GM19238 (cell line): ENCODE measurements around the gene PPP3CA.
"Not testable (repeated sequence)": the region's sequence is repeated elsewhere in the genome, so short reads cannot be mapped to it uniquely, and the experiment has no call there.

Experiments
- DNase-seq: peaks from one replicate; pipeline ENCODE4 v3.0.0; 2011; ENCODE audit warnings: low spot score; ENCODE audit not compliant: insufficient read length

PPP3CA gene

DNA sequence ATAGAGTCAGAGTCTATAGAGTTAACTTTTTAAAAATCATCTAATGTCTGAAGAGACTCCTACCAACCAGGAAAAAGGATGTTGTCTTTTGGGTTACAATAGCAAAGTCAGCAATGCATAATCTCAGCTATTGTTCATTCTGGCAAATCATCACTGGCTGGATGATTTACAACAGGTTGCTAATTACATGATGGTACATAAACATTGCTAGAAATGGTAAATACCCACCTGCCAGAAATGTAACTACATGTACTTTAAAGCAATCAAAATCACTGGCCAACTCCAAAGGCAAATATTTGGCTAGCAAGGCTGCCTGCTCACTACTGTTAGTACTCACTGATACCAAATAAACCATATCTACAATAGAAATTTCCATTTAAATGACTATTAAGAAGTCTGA, 91.1 kb downstream of the PPP3CA start:
- no peak for DNase-seq

DNA sequence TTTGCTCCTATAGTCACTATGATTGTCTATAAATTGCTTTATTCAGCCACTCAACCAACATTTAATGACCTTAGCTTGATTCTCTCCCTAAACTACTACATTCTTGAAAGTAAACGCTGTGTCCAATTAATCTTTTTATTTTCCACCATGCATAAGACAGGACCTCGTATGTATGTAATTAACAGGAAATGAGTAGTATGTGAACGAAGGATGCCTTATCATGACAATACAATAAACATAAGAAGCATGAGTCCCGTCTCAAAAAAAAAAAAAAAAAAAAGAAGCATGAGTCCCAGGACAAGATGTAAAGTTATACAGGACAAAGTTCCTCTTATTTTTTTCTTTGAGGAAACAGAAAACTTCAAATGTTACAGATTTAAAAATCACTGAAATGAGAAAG, 92.5 kb downstream of the PPP3CA start:
- DNase-seq = no peak

DNA sequence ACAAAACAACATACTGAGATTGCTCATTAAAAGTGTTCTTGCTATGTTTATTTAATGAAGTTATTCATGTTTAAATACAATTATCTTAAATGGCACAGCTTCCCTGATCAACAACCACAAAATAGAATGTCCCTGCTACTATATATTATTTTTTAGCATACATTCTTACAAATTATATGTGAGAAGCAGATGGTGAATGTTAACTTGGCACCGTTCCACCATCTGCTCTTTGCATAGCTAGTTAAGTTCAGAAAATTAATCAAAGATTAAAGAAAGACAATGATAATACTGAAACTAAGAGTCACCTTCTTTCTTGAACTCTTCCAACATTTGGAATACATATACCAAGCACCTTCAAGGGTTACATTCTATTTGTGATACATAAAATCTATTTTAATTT, 94.2 kb downstream of the PPP3CA start:
- no peak for DNase-seq

DNA sequence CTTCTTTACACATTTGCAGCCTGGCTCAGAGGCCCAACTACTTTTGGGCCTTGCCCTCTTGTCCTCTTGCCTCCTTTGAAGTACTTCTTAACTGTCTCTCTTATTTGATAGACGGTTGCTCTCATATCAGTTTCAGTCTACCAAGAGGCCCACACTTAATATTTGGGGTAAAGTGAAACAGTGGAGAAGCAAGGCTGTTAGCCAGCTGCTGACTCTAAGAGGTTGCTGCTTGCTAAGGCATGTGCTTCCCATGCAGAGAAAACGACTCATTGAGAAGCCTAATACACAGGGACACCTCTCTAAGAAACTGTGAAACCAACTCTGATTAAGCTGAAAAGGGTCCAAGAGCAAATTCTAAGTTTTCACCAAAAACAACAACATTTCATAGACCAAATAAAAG, 94.6 kb downstream of the PPP3CA start:
- DNase-seq = no peak

DNA sequence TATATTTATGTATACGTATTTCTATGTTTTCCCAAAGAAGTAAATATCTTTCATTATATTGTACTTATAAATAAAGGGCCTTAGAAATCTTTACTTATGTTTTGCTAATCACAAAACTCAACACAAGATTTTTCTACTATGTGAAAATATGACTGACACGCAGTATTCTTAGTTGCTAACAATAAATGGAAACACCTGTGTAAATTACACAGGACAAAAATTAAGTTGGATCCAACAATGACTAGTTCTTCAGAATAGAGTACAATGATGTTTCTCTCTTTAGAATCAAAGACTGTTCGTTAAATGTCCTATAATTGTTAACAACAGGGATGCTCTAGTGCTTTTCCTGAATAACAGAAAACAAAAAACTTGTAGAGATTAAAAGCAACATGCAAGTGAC, 96.1 kb downstream of the PPP3CA start:
- DNase-seq = no peak

DNA sequence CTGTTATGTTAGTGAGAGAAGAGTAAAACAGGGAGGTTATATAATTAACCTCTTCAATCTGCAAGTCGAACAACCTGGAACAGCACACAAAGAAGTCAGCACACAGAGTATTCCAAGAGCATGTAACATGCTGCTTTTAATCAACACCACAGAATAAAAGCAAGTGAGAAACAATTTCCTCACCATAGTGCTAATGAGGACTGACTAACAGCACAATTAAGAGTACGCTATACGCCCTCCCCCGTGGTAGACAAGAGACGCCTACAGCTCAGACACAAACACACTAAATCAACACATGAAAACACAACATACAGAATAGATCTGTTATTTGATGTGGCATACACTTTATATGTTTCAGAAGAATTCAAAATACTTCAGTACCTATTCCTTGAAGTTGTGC, 103.0 kb downstream of the PPP3CA start:
- no peak for DNase-seq

DNA sequence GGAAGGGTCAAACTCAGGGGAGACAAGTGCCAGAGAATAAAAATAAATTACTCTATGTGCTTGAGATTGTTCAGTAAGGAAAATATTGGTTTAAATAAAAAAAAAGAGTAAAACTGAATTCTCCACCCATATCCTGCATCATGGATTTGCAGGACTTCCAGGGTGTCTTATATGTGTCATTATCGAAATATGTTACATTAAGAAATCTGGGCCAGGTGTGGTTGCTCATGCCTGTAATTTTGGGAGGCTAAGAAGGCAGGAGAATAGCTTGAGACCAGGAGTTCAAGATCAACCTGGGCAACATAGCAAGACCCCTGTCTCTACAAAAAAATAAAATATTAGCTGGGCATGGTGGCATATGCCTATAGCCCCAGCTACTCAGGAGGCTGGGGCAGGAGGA, 104.9 kb downstream of the PPP3CA start:
- no peak for DNase-seq

DNA sequence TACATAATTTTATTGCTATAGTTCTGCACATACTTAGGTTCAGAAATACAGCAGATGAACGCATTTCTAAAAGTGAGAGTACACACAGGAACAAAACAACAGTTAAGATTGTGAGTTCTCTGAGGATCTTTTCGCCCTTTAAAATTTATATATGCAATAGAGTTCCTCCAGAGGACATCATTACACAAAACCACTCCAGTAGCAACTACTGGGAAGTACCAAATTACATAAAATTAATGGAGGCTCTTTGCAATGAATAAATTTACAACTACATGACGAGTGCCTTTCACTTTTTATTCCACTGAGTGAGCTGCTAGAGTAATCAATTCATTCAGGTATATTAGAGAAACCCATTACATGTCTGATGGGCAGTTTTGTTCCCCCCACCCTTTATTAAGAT, 107.2 kb downstream of the PPP3CA start:
- no peak for DNase-seq

DNA sequence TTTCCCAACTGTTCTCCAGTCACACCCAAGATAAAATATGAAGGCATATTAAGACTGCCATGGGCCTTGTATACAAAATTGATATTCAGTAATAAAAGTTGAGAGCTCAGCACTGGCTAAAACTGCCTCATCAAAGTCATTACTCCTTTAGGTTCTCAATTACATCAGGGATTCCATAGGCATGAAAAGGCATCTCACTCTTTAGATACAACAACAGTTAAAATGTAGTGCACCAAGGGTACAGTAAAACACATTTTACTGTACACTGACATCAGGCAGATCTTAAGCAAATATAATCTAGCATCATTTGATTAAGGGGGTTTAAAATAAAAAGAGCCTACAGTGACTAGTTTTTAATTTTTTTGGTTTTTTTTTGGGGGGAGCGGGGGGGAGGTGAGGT, 107.7 kb downstream of the PPP3CA start:
- no peak for DNase-seq

DNA sequence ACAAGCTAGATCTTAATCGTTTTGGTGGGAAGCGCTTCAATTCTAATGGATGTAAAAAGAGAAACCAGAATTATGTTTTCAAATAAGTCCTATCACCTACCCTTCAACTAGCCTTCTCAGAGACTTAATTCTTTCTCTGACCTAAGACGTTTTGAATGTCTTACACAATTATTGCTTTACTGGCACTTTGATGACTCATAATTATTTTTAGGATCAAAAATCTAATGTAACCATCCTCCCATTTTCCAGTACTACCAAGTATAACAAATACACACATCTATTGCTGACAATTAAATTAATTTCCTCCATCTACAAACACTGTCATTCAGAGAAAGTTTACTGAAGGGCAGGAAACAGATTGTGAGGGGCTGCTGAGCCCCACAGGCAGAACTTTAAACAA, 108.6 kb downstream of the PPP3CA start:
- DNase-seq = no peak

DNA sequence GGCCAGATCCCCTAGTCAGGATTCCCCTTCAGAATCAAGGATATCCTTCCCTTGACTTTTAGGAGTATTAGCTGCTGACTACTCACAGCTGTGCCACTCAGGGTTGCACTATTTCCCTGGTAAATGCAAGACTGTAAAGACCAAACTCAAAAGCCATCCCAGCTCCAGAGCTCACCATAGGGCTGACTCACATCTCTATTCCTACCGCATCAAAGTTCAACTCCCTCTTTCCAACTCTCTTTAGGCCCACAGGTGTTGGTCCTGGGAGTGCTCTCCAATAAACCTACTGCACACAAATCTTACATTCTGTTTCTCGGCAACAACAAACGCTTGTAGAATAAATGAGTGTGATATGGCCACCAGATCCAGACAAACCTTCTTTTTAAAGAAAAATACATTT, 109.6 kb downstream of the PPP3CA start:
- no peak for DNase-seq

DNA sequence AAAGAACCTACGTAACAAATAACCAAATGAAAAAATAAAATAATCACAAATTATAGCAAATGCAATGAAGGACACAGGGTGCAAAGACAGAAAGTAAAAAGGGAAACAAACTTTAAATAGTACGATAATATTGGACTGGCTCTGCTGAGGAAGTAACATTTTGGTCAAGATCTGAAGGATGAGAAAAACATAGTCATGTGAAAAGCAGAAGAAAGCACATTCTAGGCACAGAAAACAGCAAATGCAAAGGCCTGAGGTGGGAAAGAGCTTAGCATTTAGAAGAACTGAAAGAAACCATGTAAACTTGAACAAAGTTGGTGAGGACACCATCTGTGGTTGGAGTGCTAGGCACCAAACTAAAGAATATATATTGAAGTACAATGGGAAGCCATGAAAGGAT, 111.2 kb downstream of the PPP3CA start:
- no peak for DNase-seq

DNA sequence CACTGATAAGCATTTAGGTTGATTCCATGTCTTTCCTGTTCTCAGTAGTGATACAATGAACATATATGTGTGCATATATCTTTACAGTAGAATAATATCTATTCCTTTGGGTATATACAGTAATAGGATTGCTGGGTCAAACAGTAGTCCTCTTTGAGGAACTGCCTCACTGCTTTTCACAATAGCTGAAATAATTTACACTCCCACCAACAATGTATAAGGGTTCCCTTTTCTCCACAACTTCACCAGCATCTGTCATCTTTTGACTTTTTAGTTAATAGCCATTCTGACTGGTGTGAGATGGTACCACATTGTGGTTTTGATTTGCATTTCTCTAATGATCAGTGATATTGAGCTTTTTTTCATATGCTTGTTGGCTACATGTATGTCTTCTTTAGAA, 113.2 kb downstream of the PPP3CA start:
- not testable (repeated sequence) for DNase-seq

DNA sequence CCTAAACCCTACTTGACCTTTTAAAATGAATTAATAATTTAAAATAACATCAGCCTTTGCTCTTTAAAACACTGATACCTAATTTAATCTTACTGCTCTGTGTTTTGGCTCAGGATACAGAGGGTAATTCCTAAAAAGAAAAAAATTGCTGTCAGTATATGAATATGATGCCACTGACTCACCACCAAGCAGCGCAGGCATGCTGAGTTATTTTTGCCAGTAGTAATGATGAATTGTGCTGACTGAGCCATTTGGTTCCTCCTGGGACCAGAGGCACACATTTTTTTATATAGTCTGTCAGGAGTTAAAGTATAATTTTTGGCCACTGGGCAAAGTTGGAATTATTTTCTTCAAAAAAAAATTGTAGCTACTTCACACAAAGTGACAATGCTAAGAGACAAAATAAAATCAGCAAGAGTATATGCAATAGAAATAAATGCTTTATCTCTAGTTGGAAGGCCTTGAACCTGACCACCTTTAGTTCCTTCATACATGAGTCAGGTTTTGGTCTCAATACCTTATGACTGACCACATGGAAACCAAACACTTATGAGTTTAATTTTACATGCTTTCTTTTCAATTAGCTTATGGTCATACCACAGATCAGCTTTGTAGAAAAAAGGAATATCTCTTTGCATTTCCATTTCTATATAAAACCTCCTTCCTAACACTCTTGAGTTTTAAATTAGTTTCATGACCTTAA, 115.1 kb downstream of the PPP3CA start:
- DNase-seq = no peak

DNA sequence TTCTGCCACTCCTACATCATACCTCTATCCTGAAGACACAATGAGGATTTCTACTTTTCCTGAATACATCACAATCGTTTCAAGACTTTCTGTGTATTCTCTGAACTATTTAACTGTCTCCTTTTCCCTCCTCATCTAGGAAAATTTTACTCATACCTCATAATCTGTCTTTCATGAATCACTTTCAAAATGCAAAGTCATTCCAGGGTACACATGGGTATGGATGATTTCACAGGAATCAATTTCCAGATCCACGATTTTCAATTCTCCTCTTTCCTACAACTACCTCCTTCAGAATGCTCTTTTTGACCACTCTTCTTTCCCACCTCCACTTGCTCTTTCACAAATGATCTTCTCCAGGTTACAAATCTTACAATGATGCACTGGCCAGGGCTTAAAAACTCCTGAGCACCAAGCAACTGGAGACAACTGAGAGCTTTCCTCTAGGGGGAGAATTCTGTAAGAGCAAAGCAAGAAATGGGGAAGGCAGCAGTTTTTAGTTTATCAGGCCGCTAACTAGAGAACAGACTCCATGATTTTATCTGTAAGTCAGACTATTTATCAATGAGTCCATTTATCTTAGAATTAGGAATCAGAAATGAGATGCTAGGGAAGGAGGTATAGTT, 116.4 kb downstream of the PPP3CA start:
- no peak for DNase-seq

DNA sequence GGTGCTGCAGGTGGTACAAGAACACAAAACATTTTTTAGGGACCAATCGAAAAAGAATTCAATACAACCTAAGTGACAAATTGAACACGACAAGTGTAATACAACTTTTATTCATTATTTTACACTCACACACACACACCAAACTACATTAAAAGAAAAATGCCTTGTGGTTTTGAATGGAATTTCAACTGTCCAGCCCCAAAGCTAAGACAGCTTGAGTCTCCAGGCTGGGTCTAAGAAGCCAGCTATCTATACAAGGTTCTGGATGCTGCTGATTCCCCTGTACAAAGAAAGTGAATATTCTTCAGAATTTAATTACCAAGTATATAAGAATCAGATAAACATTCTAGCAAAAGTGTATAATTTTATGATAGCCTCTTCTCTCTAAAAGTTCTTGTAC, 118.2 kb downstream of the PPP3CA start:
- no peak for DNase-seq

DNA sequence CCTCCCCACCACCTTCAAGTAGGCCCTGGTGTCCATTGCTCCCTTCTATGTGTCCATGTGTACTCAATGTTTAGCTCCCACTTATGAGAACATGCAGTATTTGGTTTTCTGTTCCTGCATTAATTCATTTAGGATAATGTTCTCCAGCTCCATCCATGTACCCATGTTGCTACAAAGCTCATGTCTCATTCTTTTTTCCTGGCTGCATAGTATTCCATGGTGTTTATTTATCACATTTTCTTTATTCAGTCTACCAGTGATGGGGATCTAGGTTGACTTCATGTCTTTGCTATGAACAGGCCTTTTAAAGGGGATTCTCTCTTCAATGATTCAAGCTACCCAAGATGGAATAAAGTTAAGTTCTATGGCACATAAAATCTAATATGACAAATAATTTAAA, 119.6 kb downstream of the PPP3CA start:
- no peak for DNase-seq

DNA sequence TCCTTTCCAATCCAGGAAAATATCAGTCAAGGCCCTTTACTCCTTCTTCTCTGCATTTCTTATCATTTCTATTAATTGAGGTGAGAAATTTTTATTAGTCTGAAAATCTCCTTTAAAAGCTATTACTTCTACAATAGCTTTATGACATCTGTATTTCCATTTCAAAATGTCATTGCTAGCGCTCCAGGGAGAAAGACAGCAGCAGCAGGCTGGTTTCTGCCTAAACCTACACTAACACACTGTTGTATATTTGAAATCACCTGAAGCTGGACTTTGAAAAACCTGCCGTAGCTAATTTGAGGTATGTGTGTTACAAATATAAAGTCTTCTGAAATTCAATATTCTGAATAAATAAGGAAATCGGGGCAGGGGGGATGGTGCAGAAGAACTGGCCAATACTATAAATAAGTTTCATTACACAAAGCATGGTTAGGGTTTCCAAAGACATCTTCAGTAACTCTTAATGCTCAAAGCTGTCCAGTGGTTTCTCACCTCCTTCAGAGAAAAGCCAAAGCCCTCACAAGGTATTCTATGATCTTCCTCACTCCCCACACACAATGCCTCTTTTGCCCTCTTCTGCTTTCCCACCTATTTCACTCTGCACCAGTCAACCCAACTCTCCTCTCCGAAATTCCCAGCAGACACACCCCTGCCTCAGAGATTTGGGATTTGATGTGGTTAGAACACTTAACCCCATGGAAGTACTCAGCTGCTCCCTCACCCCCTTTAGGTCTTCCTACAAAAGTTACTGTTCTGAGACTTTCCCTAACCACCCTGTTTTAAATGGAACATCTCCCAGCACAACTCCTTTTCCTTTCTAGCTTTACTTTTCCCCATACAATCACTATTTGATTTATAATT, 122.7 kb downstream of the PPP3CA start:
- DNase-seq = no peak

DNA sequence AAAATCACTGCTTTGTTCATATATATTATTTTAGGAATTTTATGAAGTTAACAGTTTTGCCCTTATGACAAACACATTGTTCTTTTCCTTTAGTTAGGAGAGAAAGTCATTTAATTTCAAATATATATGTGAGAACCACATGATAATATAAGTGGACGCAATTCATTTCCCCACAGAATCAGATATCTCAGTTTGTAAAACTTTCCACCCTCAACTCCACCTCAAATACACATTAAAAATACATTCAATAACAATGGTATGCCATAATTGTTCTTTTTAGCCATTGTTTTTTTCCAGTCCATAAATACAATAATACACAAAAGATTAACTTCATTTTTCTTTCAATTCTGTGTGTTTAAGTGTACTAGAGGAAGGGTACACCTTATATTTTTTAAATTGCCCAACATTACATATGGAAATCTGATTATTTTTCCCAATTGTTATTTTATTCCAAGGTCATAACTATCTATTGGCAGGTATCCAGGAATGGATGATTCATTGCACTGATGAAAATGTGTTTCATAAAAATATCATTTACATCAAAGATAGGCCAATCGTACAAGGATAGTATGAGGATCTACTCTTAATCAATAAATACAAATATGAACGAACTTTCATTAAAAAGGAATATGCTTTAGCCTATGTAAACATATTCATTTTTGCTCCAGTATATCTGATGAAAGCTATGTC, 125.0 kb downstream of the PPP3CA start:
- DNase-seq = no peak

DNA sequence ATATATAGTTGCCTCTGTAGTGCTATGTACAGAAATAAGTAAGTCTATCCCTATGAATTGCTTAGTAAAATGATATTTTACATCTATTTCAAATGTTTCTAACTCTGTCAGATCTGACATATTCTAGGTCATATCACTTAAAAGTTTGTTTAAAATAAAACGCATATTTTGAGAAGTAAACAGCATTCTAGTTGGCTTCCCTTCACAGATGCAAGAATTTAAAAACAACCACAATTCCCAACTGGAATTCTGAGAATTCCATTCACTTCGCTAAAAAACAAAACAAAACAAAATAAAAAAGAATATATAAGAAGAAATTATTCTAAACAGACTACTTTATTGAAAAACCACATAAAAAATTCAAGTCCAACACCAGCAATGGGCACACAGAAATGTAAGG, 126.0 kb downstream of the PPP3CA start:
- DNase-seq = no peak

DNA sequence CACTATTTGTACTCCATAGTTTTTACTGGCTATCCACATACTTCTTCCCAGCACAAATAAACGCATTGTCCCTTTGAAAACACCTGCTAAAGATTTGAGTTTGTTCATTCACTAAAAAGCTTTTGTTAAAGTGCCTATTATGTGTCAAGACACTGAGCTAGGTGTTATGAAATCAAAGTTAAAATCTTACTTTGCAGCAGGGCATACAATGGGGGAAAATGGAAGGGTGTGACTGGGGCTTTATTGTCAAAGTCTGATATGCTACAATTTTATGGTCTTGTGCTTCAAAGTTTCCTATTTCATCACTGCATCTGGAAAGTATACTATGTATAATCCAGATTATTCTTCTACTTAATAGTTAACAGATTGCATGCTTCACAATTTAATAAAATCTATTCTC, 128.4 kb downstream of the PPP3CA start:
- no peak for DNase-seq

DNA sequence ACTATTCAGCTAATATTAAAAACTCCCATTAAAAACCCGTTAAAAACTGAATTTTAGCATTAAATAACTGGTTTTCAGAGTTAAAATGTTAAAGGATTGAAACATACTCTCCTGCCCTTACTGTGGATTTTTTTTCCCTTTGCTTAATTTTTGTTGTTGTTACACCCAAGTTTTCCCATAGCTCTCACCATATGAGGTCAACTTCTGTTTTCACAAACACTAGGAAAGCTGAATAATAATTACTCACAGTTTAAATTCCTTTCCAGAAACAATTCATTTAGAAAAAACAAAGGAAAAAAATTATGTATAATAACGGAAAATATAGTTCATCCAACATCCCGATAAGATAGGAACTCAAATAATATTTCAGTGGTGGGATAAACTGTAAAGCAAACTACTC, 129.0 kb downstream of the PPP3CA start:
- no peak for DNase-seq
